ENCODE data around the gene MAD2L2. TPM values are rescaled to one million over a fixed set of nuclear protein-coding genes. Genes with fewer than 3 reads are reported as not detected.

Gene MAD2L2
- total RNA-seq, 1 donor from 2014 or later = 30.1 TPM

GRCh38 chr1:11626551-11626950 is 54.4 kb downstream of the MAD2L2 start:
- no peak overlapping the region for H3K27ac Mint-ChIP-seq (ENCODE audit: unreplicated experiment)
- no peaks in the 10 kb centered on the region for H3K36me3 ChIP-seq (ENCODE audit: insufficient read depth, low read length)
- H3K4me1 Mint-ChIP-seq (ENCODE audit: low read depth, unreplicated experiment) = no peaks in the 10 kb centered on the region
- no peak overlapping the region for H3K4me3 ChIP-seq (ENCODE audit: insufficient read depth, low read depth, low read length)
- H2AFZ ChIP-seq (ENCODE audit: low read depth, low read length) = no peak overlapping the region
- no peak overlapping the region for H3K27ac ChIP-seq (ENCODE audit: low read depth, low read length)
- H3K4me1 ChIP-seq (ENCODE audit: insufficient read depth, low read length) = no peaks in the 10 kb centered on the region
- H3K4me2 ChIP-seq (ENCODE audit: low read length) = no peak overlapping the region
- FAIRE-seq (no peak), DNase-seq (ENCODE audit: low read depth) (no peak)
- peaks cover 62% of the 10 kb centered on the region for H3K27me3 Mint-ChIP-seq (ENCODE audit: low read depth, unreplicated experiment)
- H4K20me1 ChIP-seq (ENCODE audit: insufficient read depth, low read length) = no peaks in the 10 kb centered on the region
- H3K9me3 Mint-ChIP-seq (ENCODE audit: unreplicated experiment) = no peaks in the 10 kb centered on the region
- peaks cover 2% of the 10 kb centered on the region for H3K36me3 Mint-ChIP-seq (ENCODE audit: low read depth, unreplicated experiment)
- no peak overlapping the region for H3K4me3 Mint-ChIP-seq (ENCODE audit: unreplicated experiment)
- no peak overlapping the region for H3K9ac ChIP-seq (ENCODE audit: low read length)
- TF ChIP-seq EZH2 (IDR thresholded peaks at IDR 0.05; ENCODE audit: insufficient read depth, low read length) (no peak), CTCF (IDR thresholded peaks at IDR 0.05; ENCODE audit: insufficient read depth, low read depth, low read length) (no peak)
- no peaks in the 10 kb centered on the region for H3K79me2 ChIP-seq (ENCODE audit: insufficient read depth, low read length)
- peaks cover 8% of the 10 kb centered on the region for H3K27me3 ChIP-seq (ENCODE audit: insufficient read depth, low read length)
- H3K9me3 ChIP-seq (ENCODE audit: insufficient read depth, low read depth, low read length) = no peaks in the 10 kb centered on the region

Other genes with a start within 250 kb of the MAD2L2 start
- gene DISP3, start 202.0 kb downstream of the MAD2L2 start, total RNA-seq = 0.32 and 0.34 TPM in 2 replicates
- gene FBXO2, start 26.7 kb downstream of the MAD2L2 start, total RNA-seq = 54.9 and 64.0 TPM in 2 replicates
- 31.6 and 34.4 TPM in 2 replicates for gene FBXO44, start 26.3 kb downstream of the MAD2L2 start, total RNA-seq
- 9.7 and 9.8 TPM in 2 replicates for gene FBXO6, start 16.9 kb downstream of the MAD2L2 start, total RNA-seq
- 0.79 and 1.7 TPM in 2 replicates for gene DRAXIN, start 10.6 kb upstream of the MAD2L2 start, total RNA-seq
- 38.7 and 46.3 TPM in 2 replicates for gene AGTRAP, start 55.0 kb upstream of the MAD2L2 start, total RNA-seq
- not detected in 2 replicates for gene C1orf167, start 81.0 kb upstream of the MAD2L2 start, total RNA-seq
- gene MTHFR, start 124.8 kb upstream of the MAD2L2 start, total RNA-seq = 11.5 and 13.0 TPM in 2 replicates
- 16.7 and 22.4 TPM in 2 replicates for gene CLCN6, start 125.0 kb upstream of the MAD2L2 start, total RNA-seq
- not detected in 2 replicates for gene NPPA, start 166.6 kb upstream of the MAD2L2 start, total RNA-seq
- 333 and 449 TPM in 2 replicates for gene NPPB, start 177.8 kb upstream of the MAD2L2 start, total RNA-seq
- gene KIAA2013, start 245.3 kb upstream of the MAD2L2 start, total RNA-seq = 56.0 and 60.4 TPM in 2 replicates